GM19438 (cell line): ENCODE data around the gene RNF11.

Experiments used
- ATAC-seq: cut with Tn5 transposase; IDR thresholded peaks from one replicate; pipeline ENCODE4 v1.9.1; 2021; ENCODE audit warnings: low read depth; ENCODE audit not compliant: unreplicated experiment

The RNF11 gene

GRCh38 chr1:51310871-51311613, 75.0 kb downstream of the RNF11 start:
- ATAC-seq = no peak

- no peak for ATAC-seq
Observed at GRCh38 chr1:51311826-51312225, 75.8 kb downstream of the RNF11 start.

GRCh38 chr1:51312718-51313117, 76.6 kb downstream of the RNF11 start:
- no peak for ATAC-seq

- no peak for ATAC-seq
Observed at GRCh38 chr1:51313268-51313852, 77.3 kb downstream of the RNF11 start.

GRCh38 chr1:51313961-51314777, 78.1 kb downstream of the RNF11 start:
- ATAC-seq = no peak

- ATAC-seq = no peak
Observed at GRCh38 chr1:51314974-51315373, 78.9 kb downstream of the RNF11 start.

GRCh38 chr1:51316113-51316845, 80.2 kb downstream of the RNF11 start:
- ATAC-seq = no peak

- ATAC-seq = no peak
Observed at GRCh38 chr1:51316846-51317120, 80.7 kb downstream of the RNF11 start.

GRCh38 chr1:51317798-51318197, 81.7 kb downstream of the RNF11 start:
- ATAC-seq = no peak

- no peak for ATAC-seq
Observed at GRCh38 chr1:51320967-51321923, 85.2 kb downstream of the RNF11 start.

GRCh38 chr1:51321924-51322280, 85.8 kb downstream of the RNF11 start:
- no peak for ATAC-seq

- no peak for ATAC-seq
Observed at GRCh38 chr1:51322417-51323101, 86.5 kb downstream of the RNF11 start.
